Measurements from ENCODE around the gene FLAD1. TPM values are rescaled to one million over a fixed set of nuclear protein-coding genes. Genes with fewer than 3 reads are reported as not detected.

Gene FLAD1
- total and polyA plus RNA-seq, 2 experiments from 2014 or later, result 74.5 to 75.0 TPM

DNA sequence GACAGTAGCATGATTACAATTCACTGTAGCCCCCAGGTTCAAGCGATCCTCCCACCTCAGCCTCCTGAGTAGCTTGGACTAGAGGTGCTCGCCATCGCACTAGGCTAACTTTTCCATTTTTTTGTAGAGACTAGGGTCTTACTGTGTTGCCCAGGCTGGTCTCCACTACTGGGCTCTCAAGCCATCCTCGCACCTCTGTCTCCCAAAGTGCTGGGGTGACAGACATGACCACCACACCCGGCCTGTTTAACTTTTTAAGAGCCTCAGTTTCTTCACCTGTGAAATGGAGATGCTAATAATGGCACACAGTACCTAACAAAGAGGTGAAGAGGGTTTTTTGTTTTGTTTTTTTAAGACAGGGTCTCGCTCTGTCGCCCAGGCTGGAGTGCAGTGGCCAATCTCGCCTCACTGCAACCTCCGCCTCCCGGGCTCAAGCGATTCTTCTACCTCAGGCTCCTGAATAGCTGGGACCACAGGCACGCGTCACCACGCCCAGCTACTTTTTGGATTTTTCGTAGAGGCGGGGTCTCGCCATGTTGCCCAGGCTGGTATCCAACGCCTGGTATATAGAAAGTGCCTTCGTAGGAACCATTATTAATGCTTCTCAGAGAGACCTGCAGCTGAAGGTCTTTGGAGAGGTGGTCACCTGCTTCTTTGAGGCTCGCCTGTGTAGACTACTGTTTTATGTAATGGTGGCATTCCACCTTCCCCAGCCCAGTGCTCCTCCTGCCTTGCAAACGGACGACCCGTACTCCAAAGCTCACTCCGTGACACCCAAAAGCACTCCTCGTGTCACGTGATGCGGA is 47.2 kb upstream of the FLAD1 start:
- peaks cover 4% of the 10 kb centered on the region; the same call in 1 of the 3 replicates for H3K36me3 Mint-ChIP-seq (ENCODE audit: low read depth)
- no peak for DNase-seq (ENCODE audit: low spot score)
- Histone ChIP-seq H3K36me3 (ENCODE audit: insufficient read depth) (no peaks in the 10 kb centered on the region), H3K4me1 (ENCODE audit: insufficient read depth) (peaks cover 16% of the 10 kb centered on the region), H4K20me1 (replicated peaks; ENCODE audit: insufficient read depth) (no peaks in the 10 kb centered on the region), H3K27me3 (ENCODE audit: insufficient read depth) (no peaks in the 10 kb centered on the region; the same call in 1 of the 2 replicates), H3F3A (replicated peaks; ENCODE audit: low read depth) (peaks cover 10% of the 10 kb centered on the region), H3K4me3 (peak overlapping the region; percentile 64), H2AFZ (peak overlapping the region; percentile 20), H3K27ac (ENCODE audit: low read depth) (peak overlapping the region; percentile 89), H3K79me2 (replicated peaks; ENCODE audit: insufficient read depth) (no peaks in the 10 kb centered on the region; the same call in 1 of the 2 replicates), H3K9me2 (ENCODE audit: insufficient read depth) (no peaks in the 10 kb centered on the region; the same call in 1 of the 2 replicates), H3K4me2 (peak overlapping the region; percentile 84)
- TF ChIP-seq POLR2AphosphoS5 (IDR thresholded peaks at IDR 0.05; ENCODE audit: low read depth) (no peak), EZH2 (IDR thresholded peaks at IDR 0.05; ENCODE audit: low read depth, unreplicated experiment) (no peak), ETS1 (IDR thresholded peaks at IDR 0.05) (no peak), NANOG (IDR thresholded peaks at IDR 0.05; ENCODE audit: borderline replicate concordance) (no peak), ZNF114 (CRISPR knock-in tag; IDR thresholded peaks at IDR 0.05) (no peak), STAT1 (IDR thresholded peaks at IDR 0.05; ENCODE audit: unreplicated experiment) (no peak), CREB1 (CRISPR knock-in tag; IDR thresholded peaks at IDR 0.05; ENCODE audit: low read depth) (no peak), ZNF462 (CRISPR knock-in tag; IDR thresholded peaks at IDR 0.05) (no peak), JUNB (IDR thresholded peaks at IDR 0.05; ENCODE audit: unreplicated experiment) (no peak), EZH2phosphoT487 (IDR thresholded peaks at IDR 0.05; ENCODE audit: unreplicated experiment) (no peak), ZNF331 (CRISPR knock-in tag; IDR thresholded peaks at IDR 0.05; ENCODE audit: low read depth) (no peak), CTCF (conservative IDR thresholded peaks at IDR 0.05; ENCODE audit: low read depth in 2 of 2) (no peak)
- TF ChIP-seq, protein P1, sequence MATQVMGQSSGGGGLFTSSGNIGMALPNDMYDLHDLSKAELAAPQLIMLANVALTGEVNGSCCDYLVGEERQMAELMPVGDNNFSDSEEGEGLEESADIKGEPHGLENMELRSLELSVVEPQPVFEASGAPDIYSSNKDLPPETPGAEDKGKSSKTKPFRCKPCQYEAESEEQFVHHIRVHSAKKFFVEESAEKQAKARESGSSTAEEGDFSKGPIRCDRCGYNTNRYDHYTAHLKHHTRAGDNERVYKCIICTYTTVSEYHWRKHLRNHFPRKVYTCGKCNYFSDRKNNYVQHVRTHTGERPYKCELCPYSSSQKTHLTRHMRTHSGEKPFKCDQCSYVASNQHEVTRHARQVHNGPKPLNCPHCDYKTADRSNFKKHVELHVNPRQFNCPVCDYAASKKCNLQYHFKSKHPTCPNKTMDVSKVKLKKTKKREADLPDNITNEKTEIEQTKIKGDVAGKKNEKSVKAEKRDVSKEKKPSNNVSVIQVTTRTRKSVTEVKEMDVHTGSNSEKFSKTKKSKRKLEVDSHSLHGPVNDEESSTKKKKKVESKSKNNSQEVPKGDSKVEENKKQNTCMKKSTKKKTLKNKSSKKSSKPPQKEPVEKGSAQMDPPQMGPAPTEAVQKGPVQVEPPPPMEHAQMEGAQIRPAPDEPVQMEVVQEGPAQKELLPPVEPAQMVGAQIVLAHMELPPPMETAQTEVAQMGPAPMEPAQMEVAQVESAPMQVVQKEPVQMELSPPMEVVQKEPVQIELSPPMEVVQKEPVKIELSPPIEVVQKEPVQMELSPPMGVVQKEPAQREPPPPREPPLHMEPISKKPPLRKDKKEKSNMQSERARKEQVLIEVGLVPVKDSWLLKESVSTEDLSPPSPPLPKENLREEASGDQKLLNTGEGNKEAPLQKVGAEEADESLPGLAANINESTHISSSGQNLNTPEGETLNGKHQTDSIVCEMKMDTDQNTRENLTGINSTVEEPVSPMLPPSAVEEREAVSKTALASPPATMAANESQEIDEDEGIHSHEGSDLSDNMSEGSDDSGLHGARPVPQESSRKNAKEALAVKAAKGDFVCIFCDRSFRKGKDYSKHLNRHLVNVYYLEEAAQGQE (IDR thresholded peaks at IDR 0.05; ENCODE audit: unreplicated experiment), result no peak
- peaks cover 23% of the 10 kb centered on the region for H3K27me3 Mint-ChIP-seq (ENCODE audit: insufficient read depth, low read depth, poor library complexity)
- peak overlapping the region; percentile 87 for H3K4me3 Mint-ChIP-seq
- peaks cover 3% of the 10 kb centered on the region; the same call in 1 of the 3 replicates for H3K9me3 Mint-ChIP-seq
- ATAC-seq, result no peak
- peak overlapping the region; percentile 100 for H3K27ac Mint-ChIP-seq
- peaks cover 19% of the 10 kb centered on the region for H3K4me1 Mint-ChIP-seq

Data from GM23338 (cell line).